Stimulated activated CD8-positive, alpha-beta memory T cell treated with anti-CD3 and anti-CD28 coated beads, Interleukin-7, amount 100 ng/mL, for 4 hours (primary cell): Measurements from ENCODE around the gene RECK.
"Not testable (repeated sequence)": the region's sequence is repeated elsewhere in the genome, so short reads cannot be mapped to it uniquely, and the experiment has no call there.

Experiments
- DNase-seq, 2 donors: peaks; one replicate each; pipeline ENCODE4 v3.0.0-alpha.2; 2020; ENCODE audit warnings: low read depth in 2 of 2

RECK gene

DNA sequence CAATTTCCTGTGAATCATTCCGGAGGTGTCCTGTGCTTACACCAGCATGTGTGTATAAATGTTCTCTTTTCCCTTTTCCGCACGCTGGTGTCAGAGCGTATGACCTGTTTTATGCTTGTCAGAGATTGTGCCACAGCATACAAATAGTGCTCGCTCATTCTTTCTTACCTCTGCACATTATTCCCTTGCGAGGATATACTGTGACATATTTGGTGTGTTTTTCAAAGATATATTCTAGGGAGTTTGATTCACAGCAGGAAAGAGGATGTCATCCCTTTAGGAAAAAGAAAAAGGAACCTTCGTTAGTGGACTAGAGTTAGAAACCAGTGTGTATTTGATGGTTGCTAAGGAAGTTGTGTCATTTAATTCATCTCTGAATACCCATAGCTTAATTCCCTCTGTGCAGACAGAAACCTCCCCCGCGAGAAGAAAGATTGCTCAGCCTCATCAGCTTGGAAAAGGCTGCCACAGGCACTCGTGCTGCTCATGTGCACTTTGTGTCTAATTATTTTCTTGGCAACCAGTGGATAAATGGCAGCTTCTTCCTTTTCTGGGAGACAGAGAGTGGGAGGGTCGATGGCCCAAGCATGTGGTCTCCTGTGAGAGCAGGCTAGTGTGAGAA lies 117.7 kb downstream of the RECK start:
- DNase-seq: no peak

GRCh38 chr9:36156116-36156515 lies 119.4 kb downstream of the RECK start:
- DNase-seq: no peak

DNA sequence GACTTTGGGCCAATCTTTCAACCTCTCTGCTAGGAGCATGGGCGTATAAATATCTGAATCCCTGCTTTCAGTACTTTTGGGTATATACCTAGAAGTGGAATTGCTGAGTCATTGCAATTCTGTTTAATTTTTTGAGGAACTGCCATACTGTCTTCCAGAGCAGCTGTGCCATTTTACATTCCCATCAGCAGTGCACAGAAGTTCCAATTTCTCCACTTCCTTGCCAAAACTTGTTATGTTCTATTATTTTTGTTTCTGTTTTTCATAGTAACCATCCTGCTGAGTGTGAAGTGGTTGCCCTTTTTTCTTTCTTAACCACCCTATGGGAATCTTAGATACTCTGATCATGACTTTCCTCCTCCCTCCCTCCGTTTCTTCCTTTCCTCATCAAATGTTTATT lies 121.4 kb downstream of the RECK start:
- DNase-seq: no peak

DNA sequence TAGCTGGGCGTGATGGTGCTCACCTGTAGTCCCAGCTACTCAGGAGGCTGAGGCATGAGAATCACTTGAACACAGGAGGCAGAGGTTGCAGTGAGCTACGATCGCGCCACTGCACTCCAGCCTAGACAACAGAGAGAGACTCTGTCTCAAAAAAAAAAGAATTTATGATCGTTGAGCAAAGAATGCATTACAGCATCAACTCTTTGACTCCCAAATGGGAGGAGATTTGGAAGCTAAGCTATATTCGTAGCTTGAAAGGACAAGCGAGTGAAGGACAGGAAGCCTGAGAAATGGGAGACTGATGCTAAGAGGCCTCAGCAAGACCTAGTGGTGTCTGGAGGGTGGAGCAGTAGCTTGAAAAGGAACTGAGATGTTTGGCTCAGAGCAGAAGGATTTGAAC lies 122.2 kb downstream of the RECK start:
- no peak for DNase-seq

GRCh38 chr9:36159509-36159908 lies 122.8 kb downstream of the RECK start:
- not testable (repeated sequence) for DNase-seq

DNA sequence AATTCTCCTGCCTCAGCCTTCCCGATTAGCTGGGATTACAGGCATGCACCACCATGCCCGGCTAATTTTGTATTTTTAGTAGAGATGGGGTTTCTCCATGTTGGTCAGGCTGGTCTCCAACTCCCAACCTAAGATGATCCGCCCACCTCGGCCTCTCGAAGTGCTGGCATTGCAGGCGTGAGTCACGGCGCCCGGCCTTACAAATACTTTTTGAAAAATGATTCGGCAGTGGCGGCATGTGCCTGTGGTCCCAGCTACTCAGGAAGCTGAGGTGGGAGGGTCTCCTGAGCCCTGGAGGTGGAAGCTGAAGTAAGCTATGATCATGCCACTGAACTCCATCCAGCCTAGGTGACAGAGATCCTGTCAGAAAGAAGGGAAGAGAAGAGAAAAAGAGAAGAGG lies 123.4 kb downstream of the RECK start:
- DNase-seq: not testable (repeated sequence)

GRCh38 chr9:36161187-36161586 lies 124.5 kb downstream of the RECK start:
- no peak for DNase-seq

DNA sequence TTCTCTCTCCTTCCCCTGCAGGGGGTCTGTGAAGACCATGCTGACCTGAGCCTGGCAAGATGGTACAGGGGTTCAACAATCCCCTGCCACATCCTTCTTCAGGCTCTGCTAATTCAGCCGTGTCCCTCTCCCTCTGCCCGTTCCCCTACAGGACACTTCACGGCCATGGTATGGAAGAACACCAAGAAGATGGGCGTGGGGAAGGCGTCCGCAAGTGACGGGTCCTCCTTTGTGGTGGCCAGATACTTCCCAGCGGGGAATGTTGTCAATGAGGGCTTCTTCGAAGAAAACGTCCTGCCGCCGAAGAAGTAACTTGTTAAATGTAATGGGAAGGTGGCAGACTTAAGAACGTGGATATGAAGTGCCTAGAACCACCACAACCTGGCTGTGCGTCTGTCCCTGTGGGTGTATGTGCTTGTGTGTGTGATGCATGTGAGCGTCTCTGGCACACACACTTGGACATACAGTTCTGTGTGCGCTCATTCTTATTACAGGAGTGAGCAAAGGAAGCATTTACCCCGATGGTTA lies 125.6 kb downstream of the RECK start:
- DNase-seq: no peak

DNA sequence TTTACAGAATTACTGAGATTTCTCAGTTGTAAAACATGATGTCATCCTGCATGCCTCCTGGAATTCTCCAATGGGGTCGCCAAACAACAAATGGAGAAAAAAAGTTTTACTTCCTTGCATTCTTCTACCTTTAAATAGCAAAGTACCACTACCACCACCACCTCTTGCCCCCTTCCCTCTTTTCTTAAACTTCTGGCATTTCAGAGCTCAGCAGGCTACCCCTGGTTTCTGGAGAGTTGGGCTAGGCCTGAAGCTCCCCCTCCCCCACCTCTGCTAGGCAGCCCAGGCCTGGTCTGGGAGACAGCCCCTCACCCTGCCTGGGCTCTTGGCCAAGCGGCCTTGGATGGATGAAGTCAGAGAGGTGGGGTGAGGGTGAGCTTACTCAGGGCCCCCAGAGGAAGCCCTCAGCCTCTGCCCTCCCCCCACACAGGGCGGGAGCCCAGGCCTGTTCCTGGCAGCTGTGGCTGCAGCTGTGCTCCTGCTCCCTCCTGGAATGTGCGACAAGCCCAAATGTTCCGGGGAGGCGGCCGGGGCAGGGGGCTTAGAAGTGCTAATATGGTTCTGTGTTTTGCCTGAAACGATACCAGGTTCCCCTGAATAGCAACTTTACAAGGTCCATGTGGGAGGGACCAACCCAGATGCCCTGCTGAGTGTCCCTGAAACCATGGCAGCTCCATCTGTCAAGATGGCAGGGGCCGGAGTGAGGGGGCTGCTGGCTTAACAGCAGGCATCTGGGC lies 126.5 kb downstream of the RECK start:
- DNase-seq: no peak

- no peak for DNase-seq
These were observed 127.1 kb downstream of the RECK start for GRCh38 chr9:36163786-36164170.

- DNase-seq: no peak
These were observed 127.7 kb downstream of the RECK start for GRCh38 chr9:36164372-36164771.

GRCh38 chr9:36164989-36165388 lies 128.3 kb downstream of the RECK start:
- DNase-seq: no peak

- no peak for DNase-seq
These were observed 129.1 kb downstream of the RECK start for GRCh38 chr9:36165826-36166167.

DNA sequence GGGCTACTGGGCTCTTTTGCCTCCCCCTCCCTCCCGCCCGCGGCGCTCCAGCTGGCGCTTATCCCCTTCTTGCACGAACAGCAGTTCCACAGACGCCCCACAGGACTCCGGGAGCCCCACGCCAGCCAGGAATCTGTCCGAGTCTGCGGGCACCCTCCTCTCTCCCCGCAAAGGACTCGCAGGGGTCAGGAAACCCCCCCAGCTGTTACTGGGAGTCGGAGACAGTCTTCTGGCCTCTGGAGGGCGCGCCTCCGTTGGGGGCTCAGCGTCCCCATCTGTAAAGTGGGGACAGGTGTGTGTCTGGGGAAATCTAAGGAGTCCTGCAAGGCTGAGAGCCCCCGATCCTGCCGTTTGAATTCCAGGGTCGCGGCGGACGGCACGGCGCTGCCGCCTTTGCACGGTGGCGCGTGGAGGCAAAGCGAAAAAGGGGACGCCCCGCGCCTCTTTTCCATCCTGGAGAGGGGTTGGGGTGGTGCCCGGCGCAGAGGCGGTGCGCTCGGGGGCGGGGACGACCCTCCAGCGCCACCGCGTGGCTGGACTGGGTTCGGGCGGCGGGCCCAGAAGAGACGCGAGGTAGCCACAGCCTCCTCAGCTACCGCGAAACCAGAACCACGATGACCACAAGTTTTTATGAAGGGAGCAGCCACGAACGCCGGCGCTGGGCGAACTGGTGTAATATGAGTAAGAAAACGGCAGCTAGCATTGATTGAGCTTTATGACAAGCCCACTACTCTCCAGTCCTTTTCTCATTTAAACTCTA lies 129.6 kb downstream of the RECK start:
- peak; percentile 51 to 74 for DNase-seq

- no peak for DNase-seq
These were observed 132.5 kb downstream of the RECK start, which contains the start of gene CCIN for GRCh38 chr9:36169166-36169565. CCIN (plus strand) TSS chr9:36169388; CDS start chr9:36169503, 115 bp downstream.

DNA sequence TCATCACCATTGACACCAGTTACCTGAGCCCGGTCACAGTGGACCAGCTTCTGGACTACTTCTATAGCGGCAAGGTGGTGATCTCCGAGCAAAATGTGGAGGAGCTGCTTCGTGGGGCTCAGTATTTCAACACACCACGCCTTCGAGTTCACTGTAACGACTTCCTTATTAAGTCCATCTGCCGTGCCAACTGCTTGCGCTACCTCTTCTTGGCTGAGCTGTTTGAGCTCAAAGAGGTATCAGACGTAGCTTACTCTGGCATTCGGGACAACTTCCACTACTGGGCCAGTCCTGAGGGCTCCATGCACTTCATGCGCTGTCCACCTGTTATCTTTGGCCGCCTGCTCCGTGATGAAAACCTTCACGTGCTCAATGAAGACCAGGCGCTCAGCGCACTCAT lies 133.0 kb downstream of the RECK start:
- DNase-seq: no peak

GRCh38 chr9:36170531-36170930 lies 133.8 kb downstream of the RECK start:
- no peak for DNase-seq

DNA sequence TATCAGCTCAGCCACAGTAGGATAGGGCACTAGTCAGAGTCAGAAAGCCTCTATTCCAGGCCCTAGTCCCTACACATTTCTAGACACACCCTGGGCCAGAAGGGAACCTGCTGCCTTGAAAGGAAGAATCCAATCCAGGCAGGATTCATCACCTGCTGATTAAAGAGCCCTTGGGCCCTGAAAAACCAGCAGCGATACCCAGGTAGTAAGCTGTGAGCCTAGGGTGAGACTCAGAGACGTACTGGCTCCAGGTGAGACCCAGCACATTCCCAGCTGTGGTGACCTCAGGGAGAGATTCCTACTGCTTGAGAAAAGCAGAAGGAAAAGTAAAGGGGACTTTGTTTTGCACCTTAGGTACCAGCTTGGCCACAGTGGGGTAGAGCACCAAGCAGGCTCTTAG lies 137.1 kb downstream of the RECK start:
- no peak for DNase-seq
